ENCODE data around the gene RPL27. TPM values are rescaled to one million over a fixed set of nuclear protein-coding genes. Genes with fewer than 3 reads are reported as not detected.
"Not testable (repeated sequence)": the region's sequence is repeated elsewhere in the genome, so short reads cannot be mapped to it uniquely, and the experiment has no call there.

Gene RPL27
- 1,000 to 10,000 TPM; 1,275 to 1,425 TPM for total RNA-seq

DNA sequence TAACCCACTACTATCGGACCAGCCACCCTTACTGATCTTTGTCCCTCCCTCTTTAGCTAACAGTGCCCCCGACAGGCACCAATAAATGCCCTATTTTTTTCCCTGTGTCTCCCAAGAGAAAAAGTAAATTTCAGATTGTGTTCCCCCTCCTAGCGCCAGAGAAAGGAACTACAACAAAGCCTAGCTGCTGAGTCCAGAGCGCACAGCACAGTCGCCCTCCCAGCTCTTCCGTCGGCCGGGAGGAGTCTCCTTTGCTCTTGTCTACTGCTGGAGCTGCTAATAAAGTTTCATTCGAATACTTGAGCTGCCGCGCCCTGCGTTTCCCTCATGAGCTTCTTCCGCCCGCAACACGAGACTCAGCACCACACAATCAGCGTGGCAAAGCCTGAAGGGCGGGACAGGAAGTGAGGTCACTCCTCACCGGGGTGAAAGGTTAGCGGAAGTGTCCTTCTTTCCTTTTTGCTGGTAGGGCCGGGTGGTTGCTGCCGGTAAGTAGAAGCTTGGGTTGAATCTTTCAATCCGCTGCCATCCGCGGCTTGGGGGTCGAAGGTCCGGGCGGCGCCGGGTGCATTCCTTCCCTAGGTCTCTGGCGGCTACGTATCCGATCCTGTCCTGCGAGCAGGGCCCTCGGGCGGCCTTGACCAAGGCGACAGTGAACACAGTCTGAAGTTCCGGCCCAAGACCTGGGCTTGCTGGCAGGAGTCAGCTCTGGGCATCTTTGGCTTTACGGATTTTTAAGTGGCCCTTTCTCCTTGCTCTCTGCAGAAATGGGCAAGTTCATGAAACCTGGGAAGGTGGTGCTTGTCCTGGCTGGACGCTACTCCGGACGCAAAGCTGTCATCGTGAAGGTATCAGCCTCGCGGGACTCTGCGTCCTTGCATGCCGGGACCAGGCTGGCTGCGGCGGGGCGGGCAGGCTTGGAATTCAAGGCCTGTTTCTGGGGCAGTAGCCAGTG lies at the start of gene RPL27:
Gene RPL27 (plus strand): TSS at position 436 of the 955 bp plus-strand sequence. CDS start 332 bp downstream, at position 768.
- DNase-seq (ENCODE audit: low spot score in 2 of 2) (peak; percentile 93 to 96), ATAC-seq (peak; percentile 97 to 99)
- Mint-ChIP-seq H3K27ac (peak within 1 kb of the TSS; percentile 100), H3K36me3 (peaks cover 30 to 32% of the 10 kb centered on the region in 2 donors), H3K9me3 (no peaks in the 10 kb centered on the region)

DNA sequence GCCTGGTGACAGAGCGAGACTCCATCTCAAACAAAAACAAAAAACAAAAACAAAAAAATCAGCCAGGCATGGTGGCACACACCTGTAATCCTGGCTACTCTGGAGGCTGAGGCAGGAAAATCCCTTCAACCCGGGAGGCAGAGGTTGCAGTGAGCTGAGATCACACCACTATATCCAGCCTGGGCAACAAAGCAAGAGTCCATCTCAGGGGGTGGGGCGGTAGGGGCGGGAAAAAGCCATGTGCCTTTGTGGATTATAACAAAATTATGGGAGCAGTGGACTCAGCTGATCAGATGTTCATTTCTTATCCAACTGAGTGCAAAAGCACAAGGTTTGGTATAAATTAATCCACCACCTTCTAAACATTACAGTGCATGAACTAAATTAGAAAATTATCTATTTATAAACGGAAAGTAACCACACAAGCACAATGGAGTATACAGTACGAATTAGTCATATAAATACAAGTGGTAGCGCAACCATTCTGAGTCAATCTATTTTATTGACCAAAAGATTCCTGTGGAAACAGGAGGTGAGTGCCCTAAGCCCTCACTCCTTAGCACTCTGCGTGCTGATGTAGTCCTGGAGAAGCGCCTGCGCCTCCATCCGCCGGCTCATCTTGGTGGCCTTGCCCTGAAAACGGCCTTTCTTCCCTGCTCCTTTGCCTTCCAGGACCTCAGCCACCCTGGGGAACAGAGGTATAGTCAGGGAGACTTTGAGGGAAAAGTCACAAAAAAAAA lies 48.0 kb upstream of the RPL27 start:
- DNase-seq (ENCODE audit: low spot score in 2 of 2) (no peak), ATAC-seq (no peak)
- no peaks in the 10 kb centered on the region for H3K9me3 Mint-ChIP-seq
- peaks cover 0 to 7% of the 10 kb centered on the region in 2 donors for H3K36me3 Mint-ChIP-seq
- no peak overlapping the region for H3K27ac Mint-ChIP-seq

GRCh38 chr17:42953669-42954068 lies 44.5 kb upstream of the RPL27 start:
- Mint-ChIP-seq H3K36me3 (peaks cover 4 to 7% of the 10 kb centered on the region in 2 donors), H3K9me3 (no peaks in the 10 kb centered on the region), H3K27ac (peak overlapping the region; percentile 46 to 62)
- ATAC-seq (no peak), DNase-seq (ENCODE audit: low spot score in 2 of 2) (no peak)

- Mint-ChIP-seq H3K27ac (peak within 1 kb of the TSS; percentile 89 to 98), H3K36me3 (peaks cover 14 to 28% of the 10 kb centered on the region in 2 donors), H3K9me3 (no peaks in the 10 kb centered on the region)
- ATAC-seq (peak; percentile 98 to 100), DNase-seq (ENCODE audit: low spot score in 2 of 2) (peak; percentile 86 to 92)
Observed at GRCh38 chr17:42964161-42964932, 33.9 kb upstream of the RPL27 start, which contains the start of gene AARSD1. Gene AARSD1 (minus strand): TSS chr17:42964454. CDS start chr17:42964440, 14 bp downstream.

DNA sequence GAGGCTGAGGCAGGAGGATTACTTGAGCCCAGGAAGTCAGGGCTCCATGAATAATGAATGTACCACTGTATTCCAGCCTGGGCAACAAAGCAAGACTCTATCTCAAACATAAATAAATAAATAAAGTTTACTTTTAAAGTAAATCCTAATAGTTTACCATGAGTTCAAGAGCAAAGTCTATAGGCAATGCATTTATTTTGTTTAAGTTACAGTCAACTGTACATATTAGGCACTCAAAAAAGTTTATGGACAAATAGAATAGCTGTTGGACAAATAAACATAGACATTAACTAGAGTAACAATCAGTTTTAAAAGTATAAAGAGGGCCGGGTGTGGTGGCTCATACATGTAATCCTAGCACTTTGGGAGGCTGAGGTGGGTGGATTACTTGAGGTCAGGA lies 30.3 kb upstream of the RPL27 start:
- ATAC-seq (no peak), DNase-seq (ENCODE audit: low spot score in 2 of 2) (no peak)
- H3K27ac Mint-ChIP-seq = no peak overlapping the region
- peaks cover 13 to 14% of the 10 kb centered on the region in 2 donors for H3K36me3 Mint-ChIP-seq
- no peaks in the 10 kb centered on the region for H3K9me3 Mint-ChIP-seq

GRCh38 chr17:42969001-42969581 lies 29.1 kb upstream of the RPL27 start:
- no peak for ATAC-seq
- H3K36me3 Mint-ChIP-seq = peaks cover 6% of the 10 kb centered on the region in 2 donors
- no peak overlapping the region for H3K27ac Mint-ChIP-seq
- no peak for DNase-seq (ENCODE audit: low spot score in 2 of 2)
- no peaks in the 10 kb centered on the region for H3K9me3 Mint-ChIP-seq

GRCh38 chr17:42971589-42971988 lies 26.6 kb upstream of the RPL27 start:
- H3K27ac Mint-ChIP-seq = no peak overlapping the region
- no peaks in the 10 kb centered on the region for H3K9me3 Mint-ChIP-seq
- ATAC-seq (no peak), DNase-seq (ENCODE audit: low spot score in 2 of 2) (no peak)
- H3K36me3 Mint-ChIP-seq = no peaks in the 10 kb centered on the region

DNA sequence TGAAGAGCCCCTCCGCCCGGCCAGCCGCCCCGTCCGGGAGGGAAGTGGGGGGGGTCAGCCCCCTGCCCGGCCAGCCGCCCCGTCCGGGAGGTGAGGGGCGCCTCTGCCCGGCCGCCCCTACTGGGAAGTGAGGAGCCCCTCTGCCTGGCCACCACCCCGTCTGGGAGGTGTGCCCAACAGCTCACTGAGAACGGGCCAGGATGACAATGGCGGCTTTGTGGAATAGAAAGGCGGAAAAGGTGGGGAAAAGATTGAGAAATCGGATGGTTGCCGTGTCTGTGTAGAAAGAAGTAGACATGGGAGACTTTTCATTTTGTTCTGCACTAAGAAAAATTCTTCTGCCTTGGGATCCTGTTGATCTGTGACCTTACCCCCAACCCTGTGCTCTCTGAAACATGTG lies 24.9 kb upstream of the RPL27 start:
- not testable (repeated sequence) for H3K27ac Mint-ChIP-seq; DNase-seq (ENCODE audit: low spot score in 2 of 2); H3K9me3 Mint-ChIP-seq; H3K36me3 Mint-ChIP-seq; ATAC-seq

DNA sequence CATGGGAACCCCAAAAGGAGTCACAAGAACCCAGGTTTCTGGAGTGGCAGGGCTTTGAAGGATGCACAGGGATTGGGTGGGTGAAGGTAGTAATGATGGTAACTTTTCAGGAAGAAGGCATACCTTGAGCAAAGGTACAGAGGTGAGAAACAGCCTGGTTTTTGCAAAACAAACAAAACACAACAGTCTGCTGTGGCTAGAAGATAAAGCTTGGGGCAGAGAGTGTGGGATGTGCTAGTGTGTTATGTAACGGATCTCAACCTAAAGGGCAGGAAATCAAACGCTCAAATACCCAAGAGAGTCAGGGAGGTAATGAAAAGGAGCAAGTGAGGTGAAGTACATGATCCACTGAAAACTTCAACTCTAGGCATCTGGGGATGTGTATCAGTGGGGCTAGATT lies 23.0 kb upstream of the RPL27 start:
- Mint-ChIP-seq H3K36me3 (peaks cover 0 to 2% of the 10 kb centered on the region in 2 donors), H3K9me3 (no peaks in the 10 kb centered on the region), H3K27ac (no peak overlapping the region)
- ATAC-seq = no peak
- DNase-seq (ENCODE audit: low spot score in 2 of 2) = no peak

- not testable (repeated sequence) for DNase-seq (ENCODE audit: low spot score in 2 of 2); H3K9me3 Mint-ChIP-seq; ATAC-seq; H3K27ac Mint-ChIP-seq; H3K36me3 Mint-ChIP-seq
Observed at GRCh38 chr17:42975701-42976100, 22.5 kb upstream of the RPL27 start.

DNA sequence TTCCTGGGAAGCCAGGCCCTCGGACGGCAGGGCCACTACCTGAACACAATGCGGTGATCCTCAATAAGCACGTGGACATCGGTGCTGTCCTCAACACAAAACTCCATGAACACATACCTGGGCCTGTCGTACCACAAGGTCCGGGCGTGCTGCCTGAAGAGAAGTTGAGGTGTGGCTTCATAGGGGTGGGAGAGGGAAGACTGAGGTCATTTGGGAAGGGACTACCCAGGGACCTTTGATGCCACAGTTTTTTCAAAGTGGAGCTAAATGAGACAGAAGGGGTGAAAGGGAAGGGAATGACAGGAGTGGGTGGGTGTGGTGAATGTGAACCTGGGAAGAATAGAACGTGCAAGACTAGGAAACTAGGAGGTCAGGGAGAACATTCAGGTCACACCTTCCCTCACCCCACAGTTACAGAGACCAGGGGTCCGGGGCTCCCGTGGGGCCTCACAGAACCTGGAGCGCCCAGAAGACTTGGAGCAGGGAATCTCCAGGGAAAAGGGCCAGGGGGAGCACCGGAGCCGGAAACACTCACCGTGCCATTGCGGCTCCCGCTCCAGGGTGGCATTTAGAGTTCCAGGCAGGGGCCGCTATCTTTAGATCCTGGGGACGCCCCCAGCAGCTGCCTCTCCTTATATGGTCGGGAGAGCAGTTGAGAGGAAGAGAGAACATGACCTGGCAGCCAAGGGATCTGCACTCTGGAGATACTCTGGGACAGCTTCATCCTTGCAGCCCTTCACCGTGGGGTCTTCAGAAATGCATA lies 18.5 kb upstream of the RPL27 start, which contains the start of gene PTGES3L:
Gene PTGES3L (minus strand): TSS at position 570 of the 763 bp plus-strand sequence. CDS start 27 bp downstream, at position 543.
- DNase-seq (ENCODE audit: low spot score in 2 of 2) (peak; percentile 27 to 66), ATAC-seq (peak; percentile 76 to 83)
- peaks cover 9 to 26% of the 10 kb centered on the region in 2 donors for H3K36me3 Mint-ChIP-seq
- H3K27ac Mint-ChIP-seq = peak within 1 kb of the TSS; percentile 85 to 98
- H3K9me3 Mint-ChIP-seq = no peaks in the 10 kb centered on the region

GRCh38 chr17:42980274-42980765 lies 17.9 kb upstream of the RPL27 start, which contains the start of gene RUNDC1:
Gene RUNDC1 (plus strand): TSS chr17:42980565. CDS start chr17:42980577, 12 bp downstream.
- Mint-ChIP-seq H3K27ac (peak within 1 kb of the TSS; percentile 85 to 98), H3K9me3 (no peaks in the 10 kb centered on the region), H3K36me3 (peaks cover 9 to 26% of the 10 kb centered on the region in 2 donors)
- DNase-seq (ENCODE audit: low spot score in 2 of 2) = peak; percentile 87 to 91
- ATAC-seq = peak; percentile 77 to 86

DNA sequence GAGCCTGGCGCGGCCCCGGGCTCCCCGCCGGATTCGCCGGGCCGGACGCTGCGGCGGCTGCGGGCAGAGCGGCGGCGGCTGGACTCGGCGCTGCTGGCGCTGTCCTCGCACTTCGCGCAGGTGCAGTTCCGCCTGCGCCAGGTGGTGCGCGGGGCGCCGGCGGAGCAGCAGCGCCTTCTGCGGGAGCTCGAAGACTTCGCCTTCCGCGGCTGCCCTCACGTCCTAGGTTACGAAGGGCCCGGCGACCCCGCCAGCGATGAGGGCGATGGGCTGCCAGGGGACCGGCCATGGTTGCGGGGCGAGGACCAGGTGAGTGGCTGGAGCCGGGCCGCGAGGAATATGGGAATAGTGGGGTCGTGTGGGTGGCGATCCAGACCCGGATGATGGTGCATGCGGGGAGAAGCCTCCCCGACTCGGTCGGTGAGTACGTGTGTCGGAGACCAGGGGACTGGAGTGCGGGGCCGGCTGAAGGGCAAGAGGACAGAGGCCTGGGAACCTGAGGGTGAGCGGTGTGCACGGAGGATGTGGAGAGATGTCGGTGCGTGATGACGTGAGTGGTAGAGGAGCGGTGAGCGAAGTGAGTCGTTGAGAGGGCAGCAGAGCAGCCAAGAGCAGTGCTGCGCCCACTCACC lies 17.3 kb upstream of the RPL27 start:
- ATAC-seq = peak; percentile 85 to 87
- Mint-ChIP-seq H3K27ac (peak overlapping the region; percentile 78 to 85), H3K9me3 (no peaks in the 10 kb centered on the region), H3K36me3 (peaks cover 9 to 31% of the 10 kb centered on the region in 2 donors)
- DNase-seq (ENCODE audit: low spot score in 2 of 2) = peak; percentile 68 to 72

DNA sequence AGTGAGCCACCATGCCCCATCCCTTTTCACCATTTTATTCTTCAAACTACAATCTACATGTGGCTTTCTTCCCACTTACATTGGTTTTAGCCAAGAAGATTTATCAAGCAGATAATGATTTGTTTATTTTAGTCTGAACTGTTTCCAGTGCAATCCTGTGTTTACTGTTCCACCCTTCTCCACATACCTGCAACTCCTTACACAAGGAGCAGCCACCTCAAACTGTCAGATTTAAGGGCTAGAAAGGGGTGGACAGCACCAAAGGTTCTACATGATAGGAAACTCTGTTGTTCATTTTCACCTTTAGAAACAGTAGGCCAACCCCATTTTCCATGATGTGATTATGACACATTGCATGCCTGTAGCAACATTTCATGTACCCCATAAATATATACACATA lies 16.0 kb upstream of the RPL27 start:
- ATAC-seq (no peak), DNase-seq (ENCODE audit: low spot score in 2 of 2) (no peak)
- peaks cover 9 to 33% of the 10 kb centered on the region in 2 donors for H3K36me3 Mint-ChIP-seq
- peak overlapping the region; percentile 78 to 85 for H3K27ac Mint-ChIP-seq
- no peaks in the 10 kb centered on the region for H3K9me3 Mint-ChIP-seq
